Measurements from ENCODE around the gene CLDN6.

GRCh38 chr16:2970563-2970962, 47.4 kb downstream of the CLDN6 start:
- TF ChIP-seq CTCF (IDR thresholded peaks at IDR 0.05): no peak
- no peak for TF ChIP-seq POLR2A (IDR thresholded peaks at IDR 0.05)
- TF ChIP-seq POLR2AphosphoS5 (IDR thresholded peaks at IDR 0.05; ENCODE audit: insufficient read depth in 1 of 2, low read depth in 1 of 2): no peak

Data from vagina (tissue), 2 donors.